Retina (tissue), 1 donor: ENCODE measurements around the gene RCAN1.
A peak's percentile ranks its signal among the peaks of the same experiment; 100 is the strongest.
"Not testable (repeated sequence)": the region's sequence is repeated elsewhere in the genome, so short reads cannot be mapped to it uniquely, and the experiment has no call there.

Experiments
- DNase-seq: peaks from one replicate; pipeline ENCODE4 v3.0.0-alpha.2; 2016

RCAN1 gene

GRCh38 chr21:34621434-34622350, 6.8 kb upstream of the RCAN1 start:
- no peak for DNase-seq

GRCh38 chr21:34619841-34620665, 5.1 kb upstream of the RCAN1 start:
- no peak for DNase-seq

GRCh38 chr21:34618941-34619340, 4.0 kb upstream of the RCAN1 start:
- DNase-seq = no peak

GRCh38 chr21:34617753-34618339, 2.9 kb upstream of the RCAN1 start:
- DNase-seq = no peak

GRCh38 chr21:34615487-34615814, 538 bp upstream of the RCAN1 start:
- DNase-seq = no peak

GRCh38 chr21:34613679-34614627, 960 bp downstream of the RCAN1 start:
- peak; percentile 45 for DNase-seq

GRCh38 chr21:34612557-34612956, 2.4 kb downstream of the RCAN1 start:
- DNase-seq = no peak

- no peak for DNase-seq
Measured at GRCh38 chr21:34612056-34612455, 2.9 kb downstream of the RCAN1 start.

GRCh38 chr21:34611528-34611927, 3.4 kb downstream of the RCAN1 start:
- DNase-seq = no peak

- DNase-seq = no peak
Measured at GRCh38 chr21:34609933-34610549, 4.9 kb downstream of the RCAN1 start.

GRCh38 chr21:34609244-34609932, 5.5 kb downstream of the RCAN1 start:
- DNase-seq = no peak

GRCh38 chr21:34607376-34607775, 7.5 kb downstream of the RCAN1 start:
- DNase-seq = not testable (repeated sequence)

GRCh38 chr21:34606621-34607020, 8.3 kb downstream of the RCAN1 start:
- DNase-seq = no peak

GRCh38 chr21:34606051-34606450, 8.9 kb downstream of the RCAN1 start:
- DNase-seq = no peak

- not testable (repeated sequence) for DNase-seq
Measured at GRCh38 chr21:34604956-34605355, 10.0 kb downstream of the RCAN1 start.

GRCh38 chr21:34604556-34604955, 10.4 kb downstream of the RCAN1 start:
- DNase-seq = no peak

GRCh38 chr21:34603710-34604057, 11.2 kb downstream of the RCAN1 start:
- DNase-seq = no peak

GRCh38 chr21:34603002-34603709, 11.8 kb downstream of the RCAN1 start:
- peak; percentile 81 for DNase-seq

- no peak for DNase-seq
Measured at GRCh38 chr21:34602061-34602460, 12.9 kb downstream of the RCAN1 start.

- DNase-seq = no peak
Measured at GRCh38 chr21:34599534-34600101, 15.3 kb downstream of the RCAN1 start.
